ENCODE results near the gene TSSK3. TPM values are rescaled to one million over a fixed set of nuclear protein-coding genes. Genes with fewer than 3 reads are reported as not detected.

The TSSK3 gene
- total and polyA plus RNA-seq, 4 donors: 0.14 to 0.50 TPM; not detected in 2

GRCh38 chr1:32357614-32358013 is 4.7 kb upstream of the TSSK3 start:
- no peak overlapping the region for H3K9ac ChIP-seq (ENCODE audit: low read depth in 1 of 2, low read length in 2 of 2)
- TF ChIP-seq HNF4A (conservative IDR thresholded peaks at IDR 0.05): no peak
- no peak for TF ChIP-seq EGR1 (IDR thresholded peaks at IDR 0.05; ENCODE audit: low read depth in 2 of 2)
- no peak for TF ChIP-seq ZBTB33 (IDR thresholded peaks at IDR 0.05)
- no peak for TF ChIP-seq RXRA (IDR thresholded peaks at IDR 0.05)
- TF ChIP-seq REST (IDR thresholded peaks at IDR 0.05): no peak
- TF ChIP-seq JUND (IDR thresholded peaks at IDR 0.05): no peak
- no peak for TF ChIP-seq MAX (IDR thresholded peaks at IDR 0.05)
- no peak for TF ChIP-seq SP1 (IDR thresholded peaks at IDR 0.05)
- TF ChIP-seq FOXA1 (IDR thresholded peaks at IDR 0.05): no peak
- no peak for TF ChIP-seq HNF4G (IDR thresholded peaks at IDR 0.05)
- no peak for TF ChIP-seq RAD21 (IDR thresholded peaks at IDR 0.05)
- no peak for TF ChIP-seq NR2F2 (IDR thresholded peaks at IDR 0.05)
- TF ChIP-seq YY1 (IDR thresholded peaks at IDR 0.05): no peak
- TF ChIP-seq ATF3 (IDR thresholded peaks at IDR 0.05): no peak
- no peak for TF ChIP-seq FOXA2 (IDR thresholded peaks at IDR 0.05)
- no peaks in the 10 kb centered on the region for H3K9me3 ChIP-seq (ENCODE audit: control insufficient read depth in 4 of 4, low read length in 3 of 4)
- H3K36me3 ChIP-seq (ENCODE audit: control insufficient read depth in 4 of 4, insufficient read depth in 3 of 4, low read depth in 1 of 4, low read length in 3 of 4): no peaks in the 10 kb centered on the region
- WGBS: 82% methylated on average over 6 of the region's 6 CpGs
- no peak for DNase-seq (ENCODE audit: low spot score)
- H3K4me3 ChIP-seq (ENCODE audit: low read depth in 1 of 3, low read length in 3 of 3): no peak overlapping the region
- H3K4me1 ChIP-seq (ENCODE audit: control insufficient read depth in 4 of 4, insufficient read depth in 4 of 4, low read length in 3 of 4): peaks cover 10 to 36% (median 23%) of the 10 kb centered on the region in 4 donors
- no peaks in the 10 kb centered on the region for H3K27me3 ChIP-seq (ENCODE audit: control insufficient read depth in 4 of 4, insufficient read depth in 4 of 4, low read length in 3 of 4)
- H3K27ac ChIP-seq (ENCODE audit: low read depth in 1 of 2, low read length in 2 of 2): no peak overlapping the region

GRCh38 chr1:32358435-32358834 is 3.9 kb upstream of the TSSK3 start:
- Histone ChIP-seq H3K4me3 (ENCODE audit: low read depth in 1 of 3, low read length in 3 of 3) (no peak overlapping the region), H3K9ac (ENCODE audit: low read depth in 1 of 2, low read length in 2 of 2) (no peak overlapping the region), H3K27ac (ENCODE audit: low read depth in 1 of 2, low read length in 2 of 2) (no peak overlapping the region), H3K36me3 (ENCODE audit: control insufficient read depth in 4 of 4, insufficient read depth in 3 of 4, low read depth in 1 of 4, low read length in 3 of 4) (peaks cover 0 to 5% (median 0%) of the 10 kb centered on the region in 4 donors), H3K4me1 (ENCODE audit: control insufficient read depth in 4 of 4, insufficient read depth in 4 of 4, low read length in 3 of 4) (peaks cover 10 to 28% (median 18%) of the 10 kb centered on the region in 4 donors), H3K27me3 (ENCODE audit: control insufficient read depth in 4 of 4, insufficient read depth in 4 of 4, low read length in 3 of 4) (no peaks in the 10 kb centered on the region), H3K9me3 (ENCODE audit: control insufficient read depth in 4 of 4, low read length in 3 of 4) (no peaks in the 10 kb centered on the region)
- TF ChIP-seq HNF4A (conservative IDR thresholded peaks at IDR 0.05) (peak; percentile 29 to 30), RAD21 (IDR thresholded peaks at IDR 0.05) (no peak)
- WGBS: 41% methylated on average over 3 of the region's 3 CpGs
- no peak for DNase-seq (ENCODE audit: low spot score)
